Mesenchymal stem cell (in vitro differentiated cells and primary cell): Measurements from ENCODE around the gene RRM2.

Source experiments
- DNase-seq: peaks from one replicate; pipeline ENCODE4 v3.0.0-alpha.2; 2013
- H2AFZ ChIP-seq: one replicate; pipeline ENCODE4 v1.6.1; 2013; ENCODE audit warnings: low read depth, mild to moderate bottlenecking, control low read depth, inconsistent platforms, low read length, moderate library complexity
- H2AK5ac ChIP-seq: 2 replicates; pipeline ENCODE4 v1.6.1; 2013; ENCODE audit warnings: low read length, moderate library complexity, mild to moderate bottlenecking, inconsistent platforms; ENCODE audit not compliant: severe bottlenecking
- H2BK120ac ChIP-seq: one replicate; pipeline ENCODE4 v1.6.1; 2013; ENCODE audit warnings: low read depth, mild to moderate bottlenecking, inconsistent platforms, low read length, moderate library complexity
- H2BK12ac ChIP-seq, 2 experiments: one replicate each; pipeline ENCODE4 v1.6.1; 2013; ENCODE audit warnings: inconsistent platforms in 2 of 2, low read length in 2 of 2, mild to moderate bottlenecking in 2 of 2, moderate library complexity in 2 of 2, control low read depth in 1 of 2
- H2BK15ac ChIP-seq: one replicate; pipeline ENCODE4 v1.6.1; 2013; ENCODE audit warnings: mild to moderate bottlenecking, low read depth, inconsistent platforms; ENCODE audit not compliant: poor library complexity, severe bottlenecking
- H2BK5ac ChIP-seq: 2 replicates; pipeline ENCODE4 v1.6.1; 2013; ENCODE audit warnings: low read depth, mild to moderate bottlenecking, low read length, control low read depth, inconsistent platforms; ENCODE audit not compliant: poor library complexity, severe bottlenecking
- H3K14ac ChIP-seq, 2 experiments: one replicate each; pipeline ENCODE4 v1.6.1; 2013; ENCODE audit warnings: inconsistent platforms in 2 of 2, low read length in 2 of 2, control low read depth in 1 of 2, mild to moderate bottlenecking in 1 of 2, moderate library complexity in 1 of 2
- H3K18ac ChIP-seq, 2 experiments: one replicate each; pipeline ENCODE4 v1.6.1; 2013; ENCODE audit warnings: inconsistent platforms in 2 of 2, low read length in 2 of 2, control low read depth in 1 of 2, low read depth in 1 of 2, mild to moderate bottlenecking in 1 of 2
- H3K23ac ChIP-seq, 2 experiments: one replicate each; pipeline ENCODE4 v1.6.1; 2013; ENCODE audit warnings: inconsistent platforms in 2 of 2, low read length in 2 of 2, mild to moderate bottlenecking in 2 of 2, moderate library complexity in 2 of 2, control low read depth in 1 of 2
- H3K27ac ChIP-seq: 2 replicates; pipeline ENCODE4 v1.5.1; 2013; ENCODE audit warnings: mild to moderate bottlenecking, moderate library complexity, low read length, control low read depth, inconsistent platforms; ENCODE audit not compliant: poor library complexity, severe bottlenecking
- H3K27me3 ChIP-seq, 2 experiments: 2 replicates each; pipeline versions ENCODE4 v1.6.1 to v1.7.0; 2013; ENCODE audit warnings: low read length in 2 of 2, mild to moderate bottlenecking in 2 of 2, moderate library complexity in 2 of 2, control low read depth in 1 of 2, inconsistent platforms in 1 of 2; ENCODE audit not compliant: control insufficient read depth in 1 of 2, insufficient read depth in 1 of 2
- H3K36me3 ChIP-seq, 2 experiments: 2 replicates each; pipeline versions ENCODE4 v1.6.1 to v1.7.0; 2013; ENCODE audit warnings: low read length in 2 of 2, control low read depth in 1 of 2, inconsistent platforms in 1 of 2, low read depth in 1 of 2, mild to moderate bottlenecking in 1 of 2; ENCODE audit not compliant: insufficient read depth in 2 of 2, control insufficient read depth in 1 of 2
- H3K4ac ChIP-seq, 2 experiments: one replicate each; pipeline ENCODE4 v1.6.1; 2013; ENCODE audit warnings: inconsistent platforms in 2 of 2, low read length in 2 of 2, mild to moderate bottlenecking in 2 of 2, moderate library complexity in 2 of 2, control low read depth in 1 of 2, low read depth in 1 of 2
- H3K4me1 ChIP-seq: 2 replicates; pipeline ENCODE4 v1.6.1; 2013; ENCODE audit warnings: low read depth, low read length, control low read depth; ENCODE audit not compliant: control insufficient read depth, insufficient read depth
- H3K4me2 ChIP-seq: 2 replicates; pipeline ENCODE4 v1.6.1; 2013; ENCODE audit warnings: low read length, mild to moderate bottlenecking, inconsistent platforms; ENCODE audit not compliant: poor library complexity, severe bottlenecking
- H3K4me3 ChIP-seq, 2 experiments: 2 replicates each; pipeline versions ENCODE4 v1.5.1 to v1.7.0; 2013; ENCODE audit warnings: low read length in 2 of 2, mild to moderate bottlenecking in 2 of 2, control low read depth in 1 of 2, low read depth in 1 of 2; ENCODE audit not compliant: insufficient read depth in 1 of 2
- H3K79me1 ChIP-seq: replicated peaks from 2 replicates; pipeline ENCODE4 v1.6.1; 2013; ENCODE audit warnings: mild to moderate bottlenecking, control low read depth, low read length, inconsistent platforms; ENCODE audit not compliant: poor library complexity, severe bottlenecking
- H3K9ac ChIP-seq: 2 replicates; pipeline ENCODE4 v1.7.0; 2013; ENCODE audit warnings: mild to moderate bottlenecking, low read length, moderate library complexity
- H3K9me3 ChIP-seq: 2 replicates; pipeline ENCODE4 v1.7.0; 2013; ENCODE audit warnings: mild to moderate bottlenecking, low read length; ENCODE audit not compliant: control insufficient read depth
- H4K8ac ChIP-seq: one replicate; pipeline ENCODE4 v1.6.1; 2013; ENCODE audit warnings: inconsistent platforms, mild to moderate bottlenecking, low read length, moderate library complexity
- H4K91ac ChIP-seq: one replicate; pipeline ENCODE4 v1.6.1; 2013; ENCODE audit warnings: mild to moderate bottlenecking, low read length, inconsistent platforms
- WGBS: methylation state at CpG from one replicate; pipeline ENCODE4 v1.1.7; 2013; ENCODE audit warnings: mixed read lengths; 5-methylcytosine and 5-hydroxymethylcytosine counted together

Gene RRM2

GRCh38 chr2:10163498-10164486 lies 41.3 kb downstream of the RRM2 start:
- no peak overlapping the region for H2AK5ac ChIP-seq
- H3K4me2 ChIP-seq = no peak overlapping the region
- DNase-seq = no peak
- no peak overlapping the region for H3K4me3 ChIP-seq
- H4K8ac ChIP-seq = no peak overlapping the region
- H3K23ac ChIP-seq = no peak overlapping the region
- no peak overlapping the region for H3K9ac ChIP-seq
- no peak overlapping the region for H3K27ac ChIP-seq
- H3K4me1 ChIP-seq = peaks cover 3% of the 10 kb centered on the region
- no peak overlapping the region for H3K4ac ChIP-seq
- WGBS = 88% methylated on average over 18 of the region's 18 CpGs
- no peak overlapping the region for H2BK120ac ChIP-seq
- H3K79me1 ChIP-seq = no peaks in the 10 kb centered on the region
- no peak overlapping the region for H3K18ac ChIP-seq
- no peak overlapping the region for H2BK15ac ChIP-seq
- no peaks in the 10 kb centered on the region for H3K9me3 ChIP-seq
- H3K36me3 ChIP-seq = no peaks in the 10 kb centered on the region
- no peak overlapping the region for H2BK12ac ChIP-seq
- no peak overlapping the region for H3K14ac ChIP-seq
- no peak overlapping the region for H2BK5ac ChIP-seq
- H3K27me3 ChIP-seq = peaks cover 0 to 5% of the 10 kb centered on the region in 2 experiments
- no peak overlapping the region for H4K91ac ChIP-seq
- H2AFZ ChIP-seq = no peak overlapping the region

GRCh38 chr2:10164601-10165000 lies 42.1 kb downstream of the RRM2 start:
- Histone ChIP-seq H3K18ac (no peak overlapping the region), H3K14ac (peak overlapping the region in 1 of 2 experiments; percentile 35), H4K8ac (no peak overlapping the region), H3K4me3 (no peak overlapping the region), H4K91ac (no peak overlapping the region), H3K27me3 (peaks cover 0 to 5% of the 10 kb centered on the region in 2 experiments), H2AK5ac (no peak overlapping the region), H3K9ac (no peak overlapping the region), H3K4ac (no peak overlapping the region), H2BK15ac (no peak overlapping the region), H2BK120ac (no peak overlapping the region), H2BK5ac (no peak overlapping the region), H3K79me1 (no peaks in the 10 kb centered on the region), H2AFZ (no peak overlapping the region), H3K36me3 (no peaks in the 10 kb centered on the region), H3K4me1 (peaks cover 6% of the 10 kb centered on the region), H3K27ac (no peak overlapping the region), H3K23ac (no peak overlapping the region), H2BK12ac (no peak overlapping the region), H3K4me2 (no peak overlapping the region), H3K9me3 (no peaks in the 10 kb centered on the region)
- WGBS = 91% methylated on average over 8 of the region's 8 CpGs
- no peak for DNase-seq

DNA sequence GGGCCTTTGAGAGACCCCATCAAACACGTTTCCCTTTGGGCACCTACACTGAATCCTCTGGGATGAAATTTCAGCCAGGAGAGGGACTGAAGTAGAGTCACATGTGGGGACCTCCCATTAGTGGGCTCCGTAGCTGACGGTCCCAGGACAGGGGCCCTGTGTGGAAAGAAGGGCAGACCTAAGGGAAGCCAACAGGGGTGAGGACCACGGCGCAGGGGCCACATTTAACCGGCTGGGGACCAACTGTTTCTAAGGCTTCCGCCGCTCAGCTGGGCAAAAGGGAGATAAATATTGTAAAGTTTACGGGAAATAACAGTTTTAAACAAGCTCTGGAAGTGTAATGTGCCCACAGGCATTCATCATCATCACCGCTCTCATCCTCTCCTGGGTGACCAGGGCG lies 42.7 kb downstream of the RRM2 start:
- Histone ChIP-seq H3K27ac (no peak overlapping the region), H3K4me3 (no peak overlapping the region), H3K27me3 (peaks cover 0 to 5% of the 10 kb centered on the region in 2 experiments), H3K36me3 (no peaks in the 10 kb centered on the region), H4K8ac (no peak overlapping the region), H2BK5ac (no peak overlapping the region), H3K9me3 (no peaks in the 10 kb centered on the region), H3K4me2 (no peak overlapping the region), H4K91ac (no peak overlapping the region), H3K9ac (no peak overlapping the region), H3K23ac (no peak overlapping the region), H2BK12ac (no peak overlapping the region), H3K4ac (no peak overlapping the region), H2BK15ac (no peak overlapping the region), H2BK120ac (no peak overlapping the region), H3K18ac (no peak overlapping the region), H2AK5ac (no peak overlapping the region), H3K4me1 (peaks cover 12% of the 10 kb centered on the region), H2AFZ (no peak overlapping the region), H3K79me1 (no peaks in the 10 kb centered on the region), H3K14ac (no peak overlapping the region)
- no peak for DNase-seq
- 96% methylated on average over 10 of the region's 11 CpGs for WGBS

- no peak overlapping the region for H4K91ac ChIP-seq
- no peak overlapping the region for H3K9ac ChIP-seq
- no peak overlapping the region for H2BK12ac ChIP-seq
- H3K9me3 ChIP-seq = no peaks in the 10 kb centered on the region
- H3K4ac ChIP-seq = no peak overlapping the region
- H3K36me3 ChIP-seq = no peaks in the 10 kb centered on the region
- 77% methylated on average over 26 of the region's 26 CpGs for WGBS
- no peak overlapping the region for H2AFZ ChIP-seq
- H3K18ac ChIP-seq = no peak overlapping the region
- peaks cover 19% of the 10 kb centered on the region for H3K4me1 ChIP-seq
- no peak overlapping the region for H3K4me2 ChIP-seq
- H4K8ac ChIP-seq = no peak overlapping the region
- no peak overlapping the region for H2BK120ac ChIP-seq
- H3K27ac ChIP-seq = no peak overlapping the region
- H3K23ac ChIP-seq = no peak overlapping the region
- DNase-seq = no peak
- no peak overlapping the region for H2BK15ac ChIP-seq
- no peak overlapping the region for H3K4me3 ChIP-seq
- no peak overlapping the region for H2AK5ac ChIP-seq
- H3K14ac ChIP-seq = no peak overlapping the region
- peaks cover 0 to 5% of the 10 kb centered on the region in 2 experiments for H3K27me3 ChIP-seq
- H2BK5ac ChIP-seq = no peak overlapping the region
- no peaks in the 10 kb centered on the region for H3K79me1 ChIP-seq
Measured at GRCh38 chr2:10165861-10166675, 43.5 kb downstream of the RRM2 start.
